Endothelial cell of coronary artery (primary cell): ENCODE data around the gene USP22. TPM values are rescaled to one million over a fixed set of nuclear protein-coding genes. Genes with fewer than 3 reads are reported as not detected.

ENCODE experiments used
- total RNA-seq: library from RNA; depleted of rRNA; stranded (reverse); fragments of >200 nt; gene quantifications from 2 replicates; pipeline ENCODE4 v1.2.3, GENCODE V29; 2014

The USP22 gene
- 241 and 270 TPM in 2 replicates for total RNA-seq

DNA sequence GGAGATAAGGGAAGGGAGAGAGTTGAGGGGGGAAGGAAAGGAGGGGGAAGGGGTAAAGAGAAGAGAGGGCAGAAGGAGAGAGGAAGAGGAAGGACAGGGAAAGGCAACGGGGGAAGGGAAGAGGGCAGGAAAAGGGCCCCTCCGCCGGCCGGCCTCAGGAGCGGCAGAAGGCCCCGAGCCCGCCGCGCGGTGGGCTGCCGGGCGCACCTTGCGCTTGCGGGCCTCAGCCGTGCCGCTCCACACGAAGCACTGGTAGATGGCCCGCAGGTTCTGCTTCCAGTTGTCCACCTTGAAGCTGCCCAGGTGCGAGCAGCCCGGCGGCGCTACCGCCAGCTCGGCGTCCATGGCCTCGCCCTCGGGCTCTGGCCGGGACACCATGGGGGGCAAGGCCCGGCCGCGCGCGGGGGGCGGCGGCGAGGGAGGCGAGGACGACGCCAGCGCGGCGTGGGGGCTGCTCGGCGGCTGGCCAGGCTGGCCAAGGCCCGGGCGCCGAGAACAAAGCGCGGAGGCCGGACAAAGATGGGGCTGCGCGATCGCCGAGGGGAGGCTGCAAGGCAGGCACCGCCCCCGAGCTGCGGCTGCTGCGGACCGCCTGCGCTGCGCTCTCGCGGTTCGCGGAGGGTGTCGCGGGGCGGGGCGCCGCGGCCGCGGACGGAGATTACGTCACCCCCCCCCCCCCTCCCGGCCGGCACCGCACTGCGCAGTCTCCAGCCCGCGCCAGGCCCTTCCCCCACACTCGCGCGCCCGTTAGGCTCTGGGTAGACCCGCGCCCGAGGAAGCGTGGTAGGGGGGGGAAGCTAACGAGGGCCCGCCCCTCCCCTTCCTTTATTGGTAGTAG, at the start of gene USP22:
USP22 (minus strand) TSS at position 554 of the 838 bp plus-strand sequence; CDS start at position 378, 176 bp downstream.

Other genes with a start within 250 kb of the USP22 start
- gene DHRS7B, start 84.0 kb upstream of the USP22 start, total RNA-seq, result 16.8 and 23.0 TPM in 2 replicates
- gene TMEM11, start 171.2 kb upstream of the USP22 start, total RNA-seq, result 16.9 and 18.3 TPM in 2 replicates
- gene NATD1, start 210.4 kb upstream of the USP22 start, total RNA-seq, result 1.3 and 1.5 TPM in 2 replicates
- gene MAP2K3, start 241.7 kb upstream of the USP22 start, total RNA-seq, result 10.2 and 12.9 TPM in 2 replicates